Muscle of leg (tissue), 16 donors: ENCODE results near the gene COPS3. TPM values are rescaled to one million over a fixed set of nuclear protein-coding genes. Genes with fewer than 3 reads are reported as not detected.
A peak's percentile ranks its signal among the peaks of the same experiment; 100 is the strongest.

Experiments used
- DNase-seq: peaks from one replicate; pipeline ENCODE4 v3.0.0; 2013
- H3K27ac ChIP-seq: one replicate; pipeline ENCODE4 v1.5.1; 2013; ENCODE audit warnings: mild to moderate bottlenecking, low read length, control low read depth
- H3K27me3 ChIP-seq: one replicate; pipeline ENCODE4 v1.6.1; 2013; ENCODE audit warnings: low read length; ENCODE audit not compliant: control insufficient read depth, insufficient read depth
- H3K36me3 ChIP-seq: one replicate; pipeline ENCODE4 v1.6.1; 2013; ENCODE audit warnings: low read length; ENCODE audit not compliant: control insufficient read depth, insufficient read depth
- H3K4me1 ChIP-seq: one replicate; pipeline ENCODE4 v1.6.1; 2013; ENCODE audit warnings: low read length; ENCODE audit not compliant: control insufficient read depth, insufficient read depth
- H3K4me3 ChIP-seq: one replicate; pipeline ENCODE4 v1.5.1; 2013; ENCODE audit warnings: low read length, control low read depth
- H3K9me3 ChIP-seq: replicated peaks from 2 replicates; pipeline ENCODE4 v1.6.1; 2013; ENCODE audit warnings: low read depth, low read length; ENCODE audit not compliant: control insufficient read depth
- WGBS: methylation state at CpG from one replicate; pipeline ENCODE4 v1.1.5; 2013; ENCODE audit warnings: missing lambda C conversion rate; ENCODE audit not compliant: insufficient coverage; 5-methylcytosine and 5-hydroxymethylcytosine counted together
- long read RNA-seq, 11 donors: transcript quantifications; one replicate each; lab custom pipeline, GENCODE V29; 2026
- polyA plus RNA-seq, 8 donors: library from polyadenylated mRNA; unstranded; fragments of 120-200 nt; gene quantifications; one replicate each; pipeline versions ENCODE4 v1.2.1 to v1.2.3, GENCODE V29; 2013; ENCODE audit warnings: inconsistent platforms in 1 of 8, low replicate concordance in 1 of 8; ENCODE audit not compliant: insufficient read length in 8 of 8, insufficient read depth in 1 of 8
- total RNA-seq: library from RNA; stranded (reverse); fragments of 120-200 nt; gene quantifications from one replicate; pipeline ENCODE4 v1.2.4, GENCODE V29; 2013

The COPS3 gene
- total RNA-seq (80.7 TPM), polyA plus RNA-seq (10 to 100 TPM; 63.0 to 77.7 (median 70.4) TPM)
- long read RNA-seq, donor 1, partial matches to known transcripts: 0 of 7 reads
- long read RNA-seq, donor 1, other reads (novel, unspliced or antisense): 0 of 7 reads
- long read RNA-seq, donor 2, partial matches to known transcripts: 0 of 3 reads
- long read RNA-seq, donor 2, other reads (novel, unspliced or antisense): 0 of 3 reads
- long read RNA-seq, donor 3, transcript COPS3-201 (12 exons, 1,641 nt): major isoform, 35 of 35 reads
- long read RNA-seq, donor 3, partial matches to known transcripts: 0 of 35 reads
- long read RNA-seq, donor 3, other reads (novel, unspliced or antisense): 0 of 35 reads
- long read RNA-seq, donor 4, transcript COPS3-201 (12 exons, 1,641 nt): major isoform, 13 of 13 reads
- long read RNA-seq, donor 4, partial matches to known transcripts: 0 of 13 reads
- long read RNA-seq, donor 4, other reads (novel, unspliced or antisense): 0 of 13 reads
- long read RNA-seq, donor 5, transcript COPS3-201 (12 exons, 1,641 nt): major isoform, 38 of 42 reads
- long read RNA-seq, donor 5, partial matches to known transcripts: 0 of 42 reads
- long read RNA-seq, donor 5, other reads (novel, unspliced or antisense): 0 of 42 reads
- long read RNA-seq, donor 6, transcript COPS3-201 (12 exons, 1,641 nt): major isoform, 36 of 37 reads
- long read RNA-seq, donor 6, partial matches to known transcripts: 0 of 37 reads
- long read RNA-seq, donor 6, other reads (novel, unspliced or antisense): 0 of 37 reads
- long read RNA-seq, donor 7, transcript COPS3-201 (12 exons, 1,641 nt): major isoform, 24 of 28 reads
- long read RNA-seq, donor 7, partial matches to known transcripts: 0 of 28 reads
- long read RNA-seq, donor 7, other reads (novel, unspliced or antisense): 0 of 28 reads
- long read RNA-seq, donor 8, transcript COPS3-201 (12 exons, 1,641 nt): major isoform, 19 of 23 reads
- long read RNA-seq, donor 8, partial matches to known transcripts: 0 of 23 reads
- long read RNA-seq, donor 8, other reads (novel, unspliced or antisense): 0 of 23 reads
- long read RNA-seq, donor 9, transcript COPS3-201 (12 exons, 1,641 nt): major isoform, 10 of 10 reads
- long read RNA-seq, donor 9, partial matches to known transcripts: 0 of 10 reads
- long read RNA-seq, donor 9, other reads (novel, unspliced or antisense): 0 of 10 reads
- long read RNA-seq, donor 10, transcript COPS3-201 (12 exons, 1,641 nt): major isoform, 34 of 35 reads
- long read RNA-seq, donor 10, partial matches to known transcripts: 0 of 35 reads
- long read RNA-seq, donor 10, other reads (novel, unspliced or antisense): 0 of 35 reads
- long read RNA-seq, donor 11, transcript COPS3-201 (12 exons, 1,641 nt): major isoform, 18 of 20 reads
- long read RNA-seq, donor 11, partial matches to known transcripts: 0 of 20 reads
- long read RNA-seq, donor 11, other reads (novel, unspliced or antisense): 0 of 20 reads

DNA sequence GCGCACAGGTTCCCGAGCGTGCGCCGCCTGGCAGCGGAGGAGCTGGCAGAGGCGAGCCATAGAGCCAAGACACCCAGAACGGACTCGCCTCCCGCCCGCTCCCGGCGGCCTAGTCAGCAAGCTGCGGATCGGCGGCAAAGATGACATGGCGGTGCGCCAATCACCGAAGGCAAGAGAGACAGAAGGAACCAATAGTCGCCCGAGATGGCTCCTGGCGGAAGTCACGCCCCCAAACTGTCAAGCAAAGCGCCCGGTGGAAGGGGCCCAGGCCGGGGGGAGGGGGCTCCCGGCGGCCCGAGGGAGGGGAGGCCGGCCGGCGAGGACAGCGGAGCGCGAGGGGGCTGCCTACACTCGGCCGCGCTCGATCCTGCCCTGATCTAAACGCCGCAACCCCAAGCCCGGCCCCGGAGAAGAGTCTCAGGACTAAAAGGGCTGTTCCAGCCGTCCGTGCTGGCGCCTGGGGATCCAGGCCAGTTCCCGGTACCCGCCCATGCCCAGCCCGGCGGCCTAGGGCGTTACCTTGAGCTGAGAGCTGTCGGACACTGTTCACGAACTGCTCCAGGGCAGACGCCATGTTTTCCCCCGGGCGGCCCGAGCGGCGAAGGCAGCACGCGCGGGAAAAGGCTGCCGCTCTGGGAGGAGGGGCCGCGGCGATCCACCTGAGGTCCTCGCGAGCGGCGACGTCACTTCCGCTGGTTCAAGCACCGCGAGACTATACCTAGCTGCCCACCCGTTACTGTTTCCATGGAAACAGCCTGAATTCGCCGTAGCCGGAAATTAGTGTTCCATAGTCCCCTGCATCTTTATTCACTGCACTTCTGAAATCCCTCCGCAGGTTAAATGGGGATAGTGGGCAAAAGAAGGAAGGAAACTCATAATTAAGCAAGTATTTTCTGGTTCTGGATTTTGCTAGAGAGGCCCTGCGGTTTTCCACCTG lies at the start of gene COPS3:
TSS of gene COPS3 (minus strand) at position 634 of the 937 bp plus-strand sequence. CDS start at position 574, 60 bp downstream.
- Histone ChIP-seq H3K4me1 (peaks cover 14% of the 10 kb centered on the region), H3K27me3 (no peaks in the 10 kb centered on the region), H3K4me3 (peak within 1 kb of the TSS; percentile 99), H3K27ac (peak within 1 kb of the TSS; percentile 99), H3K36me3 (no peaks in the 10 kb centered on the region), H3K9me3 (no peaks in the 10 kb centered on the region)
- peak; percentile 99 for DNase-seq
- WGBS: under 1% methylated on average over 75 of the region's 80 CpGs

DNA sequence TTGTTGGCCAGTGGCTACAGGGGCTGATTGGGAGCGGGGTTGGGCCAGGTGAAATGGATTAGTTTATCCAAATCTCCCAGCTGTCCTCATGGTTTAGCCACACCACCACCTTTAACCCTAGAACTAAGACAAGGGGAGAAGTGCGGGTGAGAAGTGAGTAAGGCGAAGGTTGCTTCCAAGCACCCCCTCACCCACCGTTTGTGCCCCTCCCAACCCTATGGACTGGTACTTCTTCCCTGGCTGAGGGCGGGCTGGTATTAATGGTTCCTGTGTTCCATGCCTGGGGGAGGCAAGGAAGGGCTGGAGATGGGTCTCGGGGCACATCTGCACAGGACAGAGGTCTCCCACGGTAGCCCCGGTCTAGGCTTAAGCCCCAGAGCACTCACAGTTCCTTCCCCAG lies 47.2 kb upstream of the COPS3 start:
- DNase-seq: no peak
- Histone ChIP-seq H3K4me3 (no peak overlapping the region), H3K27me3 (no peaks in the 10 kb centered on the region), H3K27ac (no peak overlapping the region), H3K9me3 (no peaks in the 10 kb centered on the region), H3K4me1 (peaks cover 13% of the 10 kb centered on the region), H3K36me3 (peaks cover 15% of the 10 kb centered on the region)
- WGBS: 100% methylated on average over 2 of the region's 8 CpGs

DNA sequence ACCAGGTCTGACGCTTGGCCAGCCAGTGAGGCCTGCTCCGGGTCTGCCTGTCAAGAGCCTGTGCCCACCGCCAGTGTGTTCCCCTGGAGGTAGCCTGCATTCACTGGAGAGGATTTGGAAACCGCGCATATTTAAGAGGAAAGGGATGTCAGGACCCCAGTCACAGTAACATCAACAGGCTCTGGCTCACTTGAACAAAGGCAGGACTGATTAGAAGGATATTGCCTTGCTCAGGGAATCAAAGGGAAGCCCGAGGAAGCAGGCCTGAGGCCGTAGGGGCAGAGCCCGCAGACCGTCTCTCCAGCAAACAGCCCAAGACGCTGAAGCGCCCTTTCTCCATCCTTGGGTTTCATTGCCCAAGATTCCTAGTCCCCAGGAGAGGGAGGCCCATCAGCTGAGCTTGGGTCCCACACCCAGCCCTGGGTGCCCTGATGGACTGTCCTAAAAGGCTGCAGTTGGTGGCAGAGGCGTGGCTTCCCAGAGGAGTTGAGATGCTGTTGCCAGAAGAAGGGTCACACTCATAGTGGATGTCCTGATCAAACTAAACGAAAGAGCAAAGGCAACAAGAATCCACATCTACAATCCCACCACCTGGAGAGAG lies 45.3 kb upstream of the COPS3 start:
- WGBS: 91% methylated on average over 7 of the region's 13 CpGs
- Histone ChIP-seq H3K27me3 (no peaks in the 10 kb centered on the region), H3K36me3 (peaks cover 20% of the 10 kb centered on the region), H3K4me1 (peaks cover 13% of the 10 kb centered on the region), H3K4me3 (no peak overlapping the region), H3K27ac (no peak overlapping the region), H3K9me3 (no peaks in the 10 kb centered on the region)
- no peak for DNase-seq

DNA sequence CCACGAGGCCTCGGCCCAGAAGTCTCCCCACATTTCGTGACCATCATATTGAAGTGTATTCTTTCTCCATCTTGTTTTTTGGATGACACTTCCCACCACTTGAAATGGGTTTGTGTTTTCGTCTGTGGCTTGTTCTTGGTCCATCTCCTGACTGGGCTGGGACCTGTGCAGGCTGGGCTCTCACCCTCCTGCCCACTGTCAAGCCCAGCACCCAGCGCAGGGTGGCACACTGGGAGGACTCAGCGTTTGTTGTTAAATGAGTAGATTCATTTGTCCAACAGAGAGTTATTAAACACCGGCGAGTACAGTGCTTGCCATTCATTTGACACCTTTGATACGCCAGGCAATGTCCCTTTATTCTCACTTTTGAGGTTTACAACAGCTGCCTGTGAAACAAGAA lies 44.8 kb upstream of the COPS3 start:
- Histone ChIP-seq H3K4me3 (no peak overlapping the region), H3K36me3 (peaks cover 20% of the 10 kb centered on the region), H3K9me3 (no peaks in the 10 kb centered on the region), H3K4me1 (peaks cover 13% of the 10 kb centered on the region), H3K27me3 (no peaks in the 10 kb centered on the region), H3K27ac (peak overlapping the region; percentile 4)
- WGBS: no CpG with 5 or more reads among the region's 9 CpGs
- DNase-seq: no peak

DNA sequence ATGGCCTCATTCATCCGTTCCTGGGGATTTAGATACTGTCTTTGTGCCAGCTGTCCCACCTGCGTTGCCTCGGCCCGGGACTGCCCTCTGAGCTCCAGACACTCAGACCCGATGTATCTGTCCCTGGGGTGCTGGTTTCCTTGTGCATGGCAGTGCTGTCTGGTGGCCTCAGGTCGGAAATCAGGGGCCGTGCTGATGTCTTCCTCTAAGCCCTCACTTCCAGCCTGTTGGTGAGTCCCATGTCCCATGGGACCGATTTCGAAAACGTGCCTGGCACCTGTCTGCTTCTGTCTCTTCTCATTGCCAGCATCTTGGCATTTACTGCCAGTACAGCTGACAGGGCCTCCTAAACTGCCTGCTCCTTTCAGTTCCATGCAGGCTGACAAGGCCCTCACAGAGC lies 44.2 kb upstream of the COPS3 start:
- Histone ChIP-seq H3K36me3 (peaks cover 20% of the 10 kb centered on the region), H3K27me3 (no peaks in the 10 kb centered on the region), H3K4me1 (peaks cover 13% of the 10 kb centered on the region), H3K9me3 (no peaks in the 10 kb centered on the region), H3K27ac (peak overlapping the region; percentile 59), H3K4me3 (no peak overlapping the region)
- peak; percentile 64 for DNase-seq
- WGBS: 76% methylated on average over 10 of the region's 10 CpGs

DNA sequence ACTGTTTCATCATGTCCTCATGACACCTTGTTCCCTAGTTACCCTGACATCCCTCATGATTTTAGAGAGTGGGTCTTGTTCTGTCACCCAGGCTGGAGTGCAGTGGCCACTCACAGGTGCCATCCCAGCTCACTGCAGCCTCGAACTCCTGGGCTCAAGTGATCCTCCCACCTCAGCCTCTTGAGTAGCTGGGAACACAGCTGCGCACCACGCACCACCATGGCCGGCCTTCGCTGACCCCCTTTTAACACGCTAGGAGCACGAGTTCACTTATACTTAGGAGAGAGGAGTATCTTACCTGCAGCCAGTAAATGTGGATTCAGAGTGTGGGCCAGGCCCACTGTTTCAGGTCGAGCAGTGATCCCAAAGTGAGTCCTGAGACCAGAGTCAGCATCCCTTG lies 43.6 kb upstream of the COPS3 start:
- Histone ChIP-seq H3K9me3 (no peaks in the 10 kb centered on the region), H3K27ac (no peak overlapping the region), H3K27me3 (no peaks in the 10 kb centered on the region), H3K4me1 (peaks cover 13% of the 10 kb centered on the region), H3K4me3 (no peak overlapping the region), H3K36me3 (peaks cover 20% of the 10 kb centered on the region)
- no peak for DNase-seq
- WGBS: 97% methylated on average over 8 of the region's 8 CpGs

DNA sequence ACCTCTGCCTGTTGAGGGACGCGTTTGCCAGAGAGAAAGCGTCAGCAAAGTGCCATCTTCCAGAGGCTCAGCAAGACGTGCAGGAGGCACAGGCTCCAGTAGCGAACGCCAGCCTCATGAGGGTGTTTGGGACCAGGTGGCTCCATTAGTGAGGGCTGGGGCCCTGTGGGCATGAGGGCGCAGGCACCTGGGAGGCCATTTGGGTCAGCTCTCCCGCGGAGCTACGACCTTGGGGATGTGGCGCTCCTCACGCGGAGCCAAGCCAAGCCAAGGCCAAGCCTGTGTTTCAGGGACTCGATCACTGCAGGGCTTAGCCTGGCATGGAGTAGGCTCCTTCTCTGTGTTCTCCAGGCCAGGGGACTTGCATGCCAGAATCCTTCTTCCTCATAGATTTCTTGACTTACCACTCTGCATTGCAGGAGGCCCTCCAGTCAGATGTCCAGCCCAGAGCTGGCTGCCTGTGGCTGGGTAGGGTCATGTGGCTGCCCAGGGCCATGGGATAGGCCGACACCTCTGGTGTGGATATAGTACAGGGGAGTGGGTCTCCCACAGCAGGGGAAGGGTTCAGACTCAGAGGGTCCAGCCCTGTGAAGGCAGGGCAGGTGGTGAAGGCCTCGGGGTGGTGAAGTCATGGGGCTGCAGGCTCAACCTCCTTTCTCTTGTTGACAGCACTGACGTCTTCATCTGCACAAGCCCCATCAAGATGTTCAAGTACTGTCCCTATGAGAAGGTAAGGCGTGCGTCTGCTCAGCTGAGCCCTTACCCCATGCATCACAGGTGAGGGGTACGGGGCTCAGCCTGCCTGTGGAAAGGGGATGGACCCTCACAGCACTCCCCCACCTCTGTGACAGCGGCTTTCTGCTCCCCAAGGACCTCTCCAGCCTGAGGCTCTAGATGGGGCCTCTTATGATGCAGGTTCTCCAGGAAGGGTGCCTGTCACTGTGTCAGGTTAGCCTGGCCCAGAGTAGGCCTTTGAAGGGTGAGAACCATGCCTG lies 41.8 kb upstream of the COPS3 start:
- DNase-seq: no peak
- Histone ChIP-seq H3K4me3 (no peak overlapping the region), H3K36me3 (peaks cover 20% of the 10 kb centered on the region), H3K9me3 (no peaks in the 10 kb centered on the region), H3K27ac (no peak overlapping the region), H3K4me1 (peaks cover 13% of the 10 kb centered on the region), H3K27me3 (no peaks in the 10 kb centered on the region)
- WGBS: 95% methylated on average over 16 of the region's 21 CpGs
